H9 (cell line): ENCODE data around the gene FAM193A. TPM values are rescaled to one million over a fixed set of nuclear protein-coding genes. Genes with fewer than 3 reads are reported as not detected.

Experiments used
- DNase-seq: peaks from one replicate; pipeline ENCODE4 v3.0.0-alpha.2; 2017
- H2AFZ ChIP-seq: one replicate; pipeline ENCODE4 v1.6.1; 2013; ENCODE audit warnings: mild to moderate bottlenecking, low read length, control low read depth, moderate library complexity
- H2AK5ac ChIP-seq: 2 replicates; pipeline ENCODE4 v1.6.1; 2013; ENCODE audit warnings: low read length, control low read depth, mixed read lengths; ENCODE audit not compliant: insufficient read length
- H2BK120ac ChIP-seq: one replicate; pipeline ENCODE4 v1.6.1; 2013; ENCODE audit warnings: low read depth, mild to moderate bottlenecking, low read length, control low read depth, inconsistent platforms; ENCODE audit not compliant: poor library complexity, severe bottlenecking
- H2BK12ac ChIP-seq: 2 replicates; pipeline ENCODE4 v1.6.1; 2013; ENCODE audit warnings: low read length, control low read depth, mixed read lengths, low read depth; ENCODE audit not compliant: insufficient read length
- H2BK15ac ChIP-seq: 2 replicates; pipeline ENCODE4 v1.6.1; 2013; ENCODE audit warnings: low read depth, low read length, control low read depth
- H2BK20ac ChIP-seq: one replicate; pipeline ENCODE4 v1.6.1; 2013; ENCODE audit warnings: low read depth, mild to moderate bottlenecking, low read length, control low read depth, inconsistent platforms; ENCODE audit not compliant: poor library complexity, severe bottlenecking
- H2BK5ac ChIP-seq: 2 replicates; pipeline ENCODE4 v1.6.1; 2013; ENCODE audit warnings: low read length, control low read depth, mixed read lengths; ENCODE audit not compliant: insufficient read length
- H3K14ac ChIP-seq: 2 replicates; pipeline ENCODE4 v1.6.1; 2013; ENCODE audit warnings: low read length, control low read depth; ENCODE audit not compliant: insufficient read depth
- H3K18ac ChIP-seq: 2 replicates; pipeline ENCODE4 v1.6.1; 2013; ENCODE audit warnings: low read depth, mild to moderate bottlenecking, mixed read lengths, low read length, control low read depth; ENCODE audit not compliant: insufficient read length
- H3K23ac ChIP-seq: 2 replicates; pipeline ENCODE4 v1.6.1; 2013; ENCODE audit warnings: low read length, control low read depth, mixed read lengths, low read depth; ENCODE audit not compliant: insufficient read length
- H3K23me2 ChIP-seq: 2 replicates; pipeline ENCODE4 v1.6.1; 2013; ENCODE audit warnings: low read depth, mild to moderate bottlenecking, mixed read lengths, low read length, control low read depth; ENCODE audit not compliant: insufficient read length, poor library complexity, severe bottlenecking
- H3K27ac ChIP-seq: 2 replicates; pipeline ENCODE4 v1.5.1; 2013; ENCODE audit warnings: low read length, control low read depth, mixed read lengths, low read depth; ENCODE audit not compliant: insufficient read length
- H3K27me3 ChIP-seq: 2 replicates; pipeline ENCODE4 v1.6.1; 2013; ENCODE audit warnings: low read length, control low read depth, inconsistent platforms; ENCODE audit not compliant: insufficient read depth
- H3K4ac ChIP-seq: 2 replicates; pipeline ENCODE4 v1.6.1; 2013; ENCODE audit warnings: low read depth, mild to moderate bottlenecking, control low read depth, inconsistent platforms, low read length, moderate library complexity
- H3K4me1 ChIP-seq: 2 replicates; pipeline ENCODE4 v1.6.1; 2013; ENCODE audit warnings: low read length, control low read depth, inconsistent platforms; ENCODE audit not compliant: insufficient read depth
- H3K4me2 ChIP-seq: 2 replicates; pipeline ENCODE4 v1.6.1; 2013; ENCODE audit warnings: low read length, control low read depth, mixed read lengths; ENCODE audit not compliant: insufficient read length, insufficient read depth
- H3K56ac ChIP-seq: 2 replicates; pipeline ENCODE4 v1.6.1; 2013; ENCODE audit warnings: low read depth, mild to moderate bottlenecking, mixed read lengths, low read length, control low read depth; ENCODE audit not compliant: insufficient read length
- H3K79me1 ChIP-seq: 2 replicates; pipeline ENCODE4 v1.6.1; 2013; ENCODE audit warnings: low read depth, mild to moderate bottlenecking, moderate library complexity, low read length, control low read depth, inconsistent platforms; ENCODE audit not compliant: insufficient read depth, poor library complexity, severe bottlenecking
- H3K79me2 ChIP-seq: 2 replicates; pipeline ENCODE4 v1.6.1; 2013; ENCODE audit warnings: low read length, control low read depth, inconsistent platforms; ENCODE audit not compliant: insufficient read depth
- H3K9ac ChIP-seq: 2 replicates; pipeline ENCODE4 v1.6.1; 2013; ENCODE audit warnings: low read length, control low read depth, mixed read lengths; ENCODE audit not compliant: insufficient read length; ENCODE audit errors: extremely low read depth
- H3K9me3 ChIP-seq: one replicate; pipeline ENCODE4 v1.6.1; 2013; ENCODE audit warnings: low read depth, low read length, inconsistent platforms; ENCODE audit not compliant: control insufficient read depth
- H3T11ph ChIP-seq: one replicate; pipeline ENCODE4 v1.6.1; 2013; ENCODE audit warnings: mild to moderate bottlenecking, low read length, control low read depth, inconsistent platforms
- H4K20me1 ChIP-seq: one replicate; pipeline ENCODE4 v1.6.1; 2013; ENCODE audit not compliant: control insufficient read depth, insufficient read length, insufficient read depth
- H4K5ac ChIP-seq: 2 replicates; pipeline ENCODE4 v1.6.1; 2013; ENCODE audit warnings: low read depth, mild to moderate bottlenecking, mixed read lengths, low read length, control low read depth; ENCODE audit not compliant: insufficient read length
- H4K8ac ChIP-seq: replicated peaks from 2 replicates; pipeline ENCODE4 v1.6.1; 2013; ENCODE audit warnings: low read length, control low read depth, mixed read lengths, low read depth; ENCODE audit not compliant: insufficient read length
- H4K91ac ChIP-seq: 2 replicates; pipeline ENCODE4 v1.6.1; 2013; ENCODE audit warnings: low read depth, mild to moderate bottlenecking, moderate library complexity, mixed read lengths, low read length, control low read depth; ENCODE audit not compliant: insufficient read length
- H3K27ac Mint-ChIP-seq, 3 experiments: 2 replicates in 2 of 3; 3 replicates in 1 of 3; pipeline ENCODE4 v1.8.0; 2020 to 2021; ENCODE audit warnings: mixed read lengths in 3 of 3, mild to moderate bottlenecking in 1 of 3, moderate library complexity in 1 of 3
- H3K27me3 Mint-ChIP-seq: 2 replicates; pipeline ENCODE4 v1.8.0; 2021; ENCODE audit warnings: low read depth, mild to moderate bottlenecking, moderate library complexity, mixed read lengths
- H3K36me3 Mint-ChIP-seq, 3 experiments: 2 replicates in 2 of 3; 3 replicates in 1 of 3; pipeline ENCODE4 v1.8.0; 2020 to 2021; ENCODE audit warnings: low read depth in 3 of 3, mixed read lengths in 3 of 3; ENCODE audit not compliant: insufficient read depth in 1 of 3
- H3K4me1 Mint-ChIP-seq, 2 experiments: 2 replicates each; pipeline ENCODE4 v1.8.0; 2020; ENCODE audit warnings: mixed read lengths in 2 of 2
- H3K4me3 Mint-ChIP-seq, 2 experiments: 2 replicates in 1 of 2; 3 replicates in 1 of 2; pipeline ENCODE4 v1.8.0; 2020 to 2021; ENCODE audit warnings: mild to moderate bottlenecking in 2 of 2, mixed read lengths in 2 of 2, moderate library complexity in 1 of 2
- H3K9me3 Mint-ChIP-seq, 2 experiments: 2 replicates in 1 of 2; 3 replicates in 1 of 2; pipeline ENCODE4 v1.8.0; 2020; ENCODE audit warnings: mild to moderate bottlenecking in 2 of 2, mixed read lengths in 2 of 2, moderate library complexity in 1 of 2
- WGBS: extraction: QIAGEN DNeasy Blood & Tissue Kit; methylation state at CpG from one replicate; pipeline ENCODE4 v1.1.7; 2013; ENCODE audit warnings: missing lambda C conversion rate, low lambda C conversion rate, mixed read lengths; ENCODE audit not compliant: insufficient read length; ENCODE audit errors: extremely low coverage; 5-methylcytosine and 5-hydroxymethylcytosine counted together
- total RNA-seq: library from RNA; stranded (reverse); gene quantifications from 2 replicates; pipeline ENCODE4 v1.2.1, GENCODE V29; 2021
- TF ChIP-seq, protein P1 (sequence below): fragments of 200-600 bp; sonication (generic); conservative IDR thresholded peaks from 3 replicates; pipeline ENCODE4 v1.8.0; 2021; ENCODE audit warnings: antibody characterized with exemption, mild to moderate bottlenecking

The FAM193A gene
- total RNA-seq, 1 experiment from 2014 or later, result 36.9 TPM

DNA sequence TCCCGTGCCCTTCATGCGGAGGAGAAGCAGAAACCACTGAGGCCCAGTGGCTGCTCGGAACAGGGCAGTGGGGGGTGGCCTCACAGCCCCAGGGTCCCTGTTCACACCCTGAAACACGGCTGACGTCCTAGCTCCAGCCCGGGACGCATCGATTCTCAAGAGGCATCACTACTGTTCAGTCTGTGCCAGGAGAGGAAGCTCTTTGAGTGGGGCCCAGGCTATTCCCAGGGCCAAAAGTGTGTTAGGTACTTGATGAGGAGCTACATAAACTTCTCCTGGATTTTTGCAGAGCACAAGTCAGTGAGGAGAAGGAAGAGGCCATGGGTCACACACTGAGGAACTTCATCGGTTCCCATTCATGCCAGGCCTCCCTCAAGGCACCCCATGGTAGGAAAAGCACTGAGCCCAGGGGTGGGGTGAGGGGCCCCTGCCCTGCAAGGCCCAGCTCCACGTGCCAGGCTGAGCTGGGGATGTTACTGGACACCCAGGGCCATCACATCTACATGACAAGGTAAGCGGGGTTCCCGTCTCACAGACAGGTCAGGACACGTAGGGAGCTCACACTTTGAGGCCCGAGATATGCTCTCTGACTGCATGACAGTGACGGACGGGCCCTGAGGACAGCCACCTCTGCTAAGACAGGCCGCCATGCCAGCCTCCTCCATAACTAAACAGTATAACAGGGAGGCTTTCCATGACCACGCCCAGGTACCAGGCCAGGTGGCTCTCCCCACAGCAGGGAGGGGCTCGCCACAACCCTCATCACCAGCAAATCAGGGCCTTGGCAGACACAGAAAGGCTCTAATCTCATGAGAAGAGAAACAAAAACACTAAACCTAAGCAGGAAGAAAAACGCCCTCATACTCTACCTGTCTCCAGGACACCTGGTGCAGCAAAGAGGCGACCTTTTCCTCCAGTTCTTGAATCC is 207.3 kb downstream of the FAM193A start:
- no peak overlapping the region for H3K23ac ChIP-seq
- no peak overlapping the region for H3K4me2 ChIP-seq
- no peaks in the 10 kb centered on the region for H3K4me1 Mint-ChIP-seq
- H3K27me3 Mint-ChIP-seq, result peaks cover 1% of the 10 kb centered on the region; the same call in 1 of the 2 replicates
- no peak overlapping the region for H3K9ac ChIP-seq
- H4K5ac ChIP-seq, result no peak overlapping the region
- no peak overlapping the region for H3K56ac ChIP-seq
- H3K79me2 ChIP-seq, result no peaks in the 10 kb centered on the region
- H2BK120ac ChIP-seq, result no peak overlapping the region
- H2AK5ac ChIP-seq, result no peak overlapping the region
- no peak overlapping the region for H3K27ac ChIP-seq
- no peaks in the 10 kb centered on the region; a peak in 1 of 5 replicates for H3K9me3 Mint-ChIP-seq
- H3K4me1 ChIP-seq, result no peaks in the 10 kb centered on the region
- H3K9me3 ChIP-seq, result no peaks in the 10 kb centered on the region
- no peak overlapping the region for H3K14ac ChIP-seq
- no peak overlapping the region for H3T11ph ChIP-seq
- DNase-seq, result no peak
- H4K20me1 ChIP-seq, result no peaks in the 10 kb centered on the region
- H3K27ac Mint-ChIP-seq, result 0 out of 7 replicates have a peak overlapping the region, but pooled peaks of 1 of the 3 experiments have one; percentile 4
- WGBS, result no CpG with 5 or more reads among the region's 21 CpGs
- no peak overlapping the region for H3K4me3 Mint-ChIP-seq
- no peak overlapping the region for H2BK20ac ChIP-seq
- H2AFZ ChIP-seq, result no peak overlapping the region
- H3K18ac ChIP-seq, result no peak overlapping the region
- H2BK15ac ChIP-seq, result no peak overlapping the region
- no peak overlapping the region for H4K8ac ChIP-seq
- H3K36me3 Mint-ChIP-seq, result peaks cover 25 to 61% (median 51%) of the 10 kb centered on the region in 3 experiments; a peak in 6 of 7 replicates
- no peak overlapping the region for H4K91ac ChIP-seq
- no peaks in the 10 kb centered on the region for H3K79me1 ChIP-seq
- no peak overlapping the region for H2BK12ac ChIP-seq
- TF ChIP-seq, protein P1, sequence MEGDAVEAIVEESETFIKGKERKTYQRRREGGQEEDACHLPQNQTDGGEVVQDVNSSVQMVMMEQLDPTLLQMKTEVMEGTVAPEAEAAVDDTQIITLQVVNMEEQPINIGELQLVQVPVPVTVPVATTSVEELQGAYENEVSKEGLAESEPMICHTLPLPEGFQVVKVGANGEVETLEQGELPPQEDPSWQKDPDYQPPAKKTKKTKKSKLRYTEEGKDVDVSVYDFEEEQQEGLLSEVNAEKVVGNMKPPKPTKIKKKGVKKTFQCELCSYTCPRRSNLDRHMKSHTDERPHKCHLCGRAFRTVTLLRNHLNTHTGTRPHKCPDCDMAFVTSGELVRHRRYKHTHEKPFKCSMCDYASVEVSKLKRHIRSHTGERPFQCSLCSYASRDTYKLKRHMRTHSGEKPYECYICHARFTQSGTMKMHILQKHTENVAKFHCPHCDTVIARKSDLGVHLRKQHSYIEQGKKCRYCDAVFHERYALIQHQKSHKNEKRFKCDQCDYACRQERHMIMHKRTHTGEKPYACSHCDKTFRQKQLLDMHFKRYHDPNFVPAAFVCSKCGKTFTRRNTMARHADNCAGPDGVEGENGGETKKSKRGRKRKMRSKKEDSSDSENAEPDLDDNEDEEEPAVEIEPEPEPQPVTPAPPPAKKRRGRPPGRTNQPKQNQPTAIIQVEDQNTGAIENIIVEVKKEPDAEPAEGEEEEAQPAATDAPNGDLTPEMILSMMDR, result no peak
- no peaks in the 10 kb centered on the region for H3K27me3 ChIP-seq
- H2BK5ac ChIP-seq, result no peak overlapping the region
- no peak overlapping the region for H3K4ac ChIP-seq
- H3K23me2 ChIP-seq, result no peaks in the 10 kb centered on the region
